Measurements from ENCODE around the gene ZNF610. TPM values are rescaled to one million over a fixed set of nuclear protein-coding genes. Genes with fewer than 3 reads are reported as not detected.

The ZNF610 gene
- total RNA-seq, 1 experiment from 2014 or later, result not detected

- Histone ChIP-seq H3K27me3 (ENCODE audit: insufficient read depth, low read length) (no peaks in the 10 kb centered on the region), H3K4me2 (ENCODE audit: low read length) (no peak overlapping the region), H3K36me3 (ENCODE audit: control insufficient read depth in 1 of 2, insufficient read depth in 2 of 2, low read length in 2 of 2) (no peaks in the 10 kb centered on the region), H4K20me1 (ENCODE audit: insufficient read depth) (no peaks in the 10 kb centered on the region), H3K4me3 (replicated peaks in 1 of 2; ENCODE audit: low read depth in 1 of 2, low read length in 2 of 2) (no peak overlapping the region), H3K9me3 (ENCODE audit: control insufficient read depth in 1 of 2, insufficient read depth in 1 of 2, low read depth in 1 of 2, low read length in 2 of 2) (peaks cover 16 to 19% of the 10 kb centered on the region in 2 experiments; a peak in 2 of 4 replicates), H3K9ac (ENCODE audit: low read length) (no peak overlapping the region), H3K4me1 (ENCODE audit: control insufficient read depth in 1 of 2, insufficient read depth in 2 of 2, low read length in 2 of 2) (no peaks in the 10 kb centered on the region), H3K9me2 (ENCODE audit: insufficient read depth) (no peaks in the 10 kb centered on the region), H3K27ac (ENCODE audit: low read depth, low read length) (no peak overlapping the region), H2AFZ (ENCODE audit: low read depth, low read length, poor library complexity, severe bottlenecking) (no peak overlapping the region), H3K79me2 (ENCODE audit: insufficient read depth, low read length) (no peaks in the 10 kb centered on the region)
- no peak for DNase-seq (ENCODE audit: low read depth, low spot score)
- ChIA-PET POLR2A (no interaction called here), CTCF (no interaction called here), RAD21 (ENCODE audit: low non-redundant PET in 1 of 2, low total read pairs in 2 of 2, uncharacterized antibody in 2 of 2, unreplicated experiment in 2 of 2) (no interaction called here)
- TF ChIP-seq RAD21 (IDR thresholded peaks at IDR 0.05; ENCODE audit: low read depth), result no peak
- no peak for TF ChIP-seq EZH2 (IDR thresholded peaks at IDR 0.05)
- TF ChIP-seq ZNF274 (IDR thresholded peaks at IDR 0.05; ENCODE audit: low read depth, low read length), result peak; percentile 59
- no peak for TF ChIP-seq REST (IDR thresholded peaks at IDR 0.05; ENCODE audit: low read depth)
- TF ChIP-seq ZFX (IDR thresholded peaks at IDR 0.05), result no peak
- no peak for TF ChIP-seq TCF7L2 (IDR thresholded peaks at IDR 0.05; ENCODE audit: borderline replicate concordance, extremely low read depth, insufficient read depth, insufficient read length)
- TF ChIP-seq SIN3A (IDR thresholded peaks at IDR 0.05; ENCODE audit: low read depth), result no peak
- intact Hi-C loops (cut with micrococcal nuclease), result no loop called here
- BruUV-seq (replicated peaks), result no TSS peak
- no peak for ATAC-seq
Observed at GRCh38 chr19:52366414-52366824, 30.4 kb downstream of the ZNF610 start.

Data from HCT116 (cell line).